H9 (cell line): ENCODE data around the gene HLA-DPB1. TPM values are rescaled to one million over a fixed set of nuclear protein-coding genes. Genes with fewer than 3 reads are reported as not detected.
"Not testable (repeated sequence)": the region's sequence is repeated elsewhere in the genome, so short reads cannot be mapped to it uniquely, and the experiment has no call there.

Experiments
- DNase-seq: peaks from one replicate; pipeline ENCODE4 v3.0.0-alpha.2; 2017
- H2AFZ ChIP-seq: one replicate; pipeline ENCODE4 v1.6.1; 2013; ENCODE audit warnings: mild to moderate bottlenecking, low read length, control low read depth, moderate library complexity
- H2AK5ac ChIP-seq: 2 replicates; pipeline ENCODE4 v1.6.1; 2013; ENCODE audit warnings: low read length, control low read depth, mixed read lengths; ENCODE audit not compliant: insufficient read length
- H2BK120ac ChIP-seq: one replicate; pipeline ENCODE4 v1.6.1; 2013; ENCODE audit warnings: low read depth, mild to moderate bottlenecking, low read length, control low read depth, inconsistent platforms; ENCODE audit not compliant: poor library complexity, severe bottlenecking
- H2BK12ac ChIP-seq: 2 replicates; pipeline ENCODE4 v1.6.1; 2013; ENCODE audit warnings: low read length, control low read depth, mixed read lengths, low read depth; ENCODE audit not compliant: insufficient read length
- H2BK15ac ChIP-seq: 2 replicates; pipeline ENCODE4 v1.6.1; 2013; ENCODE audit warnings: low read depth, low read length, control low read depth
- H2BK20ac ChIP-seq: one replicate; pipeline ENCODE4 v1.6.1; 2013; ENCODE audit warnings: low read depth, mild to moderate bottlenecking, low read length, control low read depth, inconsistent platforms; ENCODE audit not compliant: poor library complexity, severe bottlenecking
- H2BK5ac ChIP-seq: 2 replicates; pipeline ENCODE4 v1.6.1; 2013; ENCODE audit warnings: low read length, control low read depth, mixed read lengths; ENCODE audit not compliant: insufficient read length
- H3K14ac ChIP-seq: 2 replicates; pipeline ENCODE4 v1.6.1; 2013; ENCODE audit warnings: low read length, control low read depth; ENCODE audit not compliant: insufficient read depth
- H3K18ac ChIP-seq: 2 replicates; pipeline ENCODE4 v1.6.1; 2013; ENCODE audit warnings: low read depth, mild to moderate bottlenecking, mixed read lengths, low read length, control low read depth; ENCODE audit not compliant: insufficient read length
- H3K23ac ChIP-seq: 2 replicates; pipeline ENCODE4 v1.6.1; 2013; ENCODE audit warnings: low read length, control low read depth, mixed read lengths, low read depth; ENCODE audit not compliant: insufficient read length
- H3K23me2 ChIP-seq: 2 replicates; pipeline ENCODE4 v1.6.1; 2013; ENCODE audit warnings: low read depth, mild to moderate bottlenecking, mixed read lengths, low read length, control low read depth; ENCODE audit not compliant: insufficient read length, poor library complexity, severe bottlenecking
- H3K27ac ChIP-seq: 2 replicates; pipeline ENCODE4 v1.5.1; 2013; ENCODE audit warnings: low read length, control low read depth, mixed read lengths, low read depth; ENCODE audit not compliant: insufficient read length
- H3K27me3 ChIP-seq: 2 replicates; pipeline ENCODE4 v1.6.1; 2013; ENCODE audit warnings: low read length, control low read depth, inconsistent platforms; ENCODE audit not compliant: insufficient read depth
- H3K4ac ChIP-seq: 2 replicates; pipeline ENCODE4 v1.6.1; 2013; ENCODE audit warnings: low read depth, mild to moderate bottlenecking, control low read depth, inconsistent platforms, low read length, moderate library complexity
- H3K4me1 ChIP-seq: 2 replicates; pipeline ENCODE4 v1.6.1; 2013; ENCODE audit warnings: low read length, control low read depth, inconsistent platforms; ENCODE audit not compliant: insufficient read depth
- H3K4me2 ChIP-seq: 2 replicates; pipeline ENCODE4 v1.6.1; 2013; ENCODE audit warnings: low read length, control low read depth, mixed read lengths; ENCODE audit not compliant: insufficient read length, insufficient read depth
- H3K56ac ChIP-seq: 2 replicates; pipeline ENCODE4 v1.6.1; 2013; ENCODE audit warnings: low read depth, mild to moderate bottlenecking, mixed read lengths, low read length, control low read depth; ENCODE audit not compliant: insufficient read length
- H3K79me1 ChIP-seq: 2 replicates; pipeline ENCODE4 v1.6.1; 2013; ENCODE audit warnings: low read depth, mild to moderate bottlenecking, moderate library complexity, low read length, control low read depth, inconsistent platforms; ENCODE audit not compliant: insufficient read depth, poor library complexity, severe bottlenecking
- H3K79me2 ChIP-seq: 2 replicates; pipeline ENCODE4 v1.6.1; 2013; ENCODE audit warnings: low read length, control low read depth, inconsistent platforms; ENCODE audit not compliant: insufficient read depth
- H3K9ac ChIP-seq: 2 replicates; pipeline ENCODE4 v1.6.1; 2013; ENCODE audit warnings: low read length, control low read depth, mixed read lengths; ENCODE audit not compliant: insufficient read length; ENCODE audit errors: extremely low read depth
- H3K9me3 ChIP-seq: one replicate; pipeline ENCODE4 v1.6.1; 2013; ENCODE audit warnings: low read depth, low read length, inconsistent platforms; ENCODE audit not compliant: control insufficient read depth
- H3T11ph ChIP-seq: one replicate; pipeline ENCODE4 v1.6.1; 2013; ENCODE audit warnings: mild to moderate bottlenecking, low read length, control low read depth, inconsistent platforms
- H4K20me1 ChIP-seq: one replicate; pipeline ENCODE4 v1.6.1; 2013; ENCODE audit not compliant: control insufficient read depth, insufficient read length, insufficient read depth
- H4K5ac ChIP-seq: 2 replicates; pipeline ENCODE4 v1.6.1; 2013; ENCODE audit warnings: low read depth, mild to moderate bottlenecking, mixed read lengths, low read length, control low read depth; ENCODE audit not compliant: insufficient read length
- H4K8ac ChIP-seq: replicated peaks from 2 replicates; pipeline ENCODE4 v1.6.1; 2013; ENCODE audit warnings: low read length, control low read depth, mixed read lengths, low read depth; ENCODE audit not compliant: insufficient read length
- H4K91ac ChIP-seq: 2 replicates; pipeline ENCODE4 v1.6.1; 2013; ENCODE audit warnings: low read depth, mild to moderate bottlenecking, moderate library complexity, mixed read lengths, low read length, control low read depth; ENCODE audit not compliant: insufficient read length
- H3K27ac Mint-ChIP-seq, 3 experiments: 2 replicates in 2 of 3; 3 replicates in 1 of 3; pipeline ENCODE4 v1.8.0; 2020 to 2021; ENCODE audit warnings: mixed read lengths in 3 of 3, mild to moderate bottlenecking in 1 of 3, moderate library complexity in 1 of 3
- H3K27me3 Mint-ChIP-seq: 2 replicates; pipeline ENCODE4 v1.8.0; 2021; ENCODE audit warnings: low read depth, mild to moderate bottlenecking, moderate library complexity, mixed read lengths
- H3K36me3 Mint-ChIP-seq, 3 experiments: 2 replicates in 2 of 3; 3 replicates in 1 of 3; pipeline ENCODE4 v1.8.0; 2020 to 2021; ENCODE audit warnings: low read depth in 3 of 3, mixed read lengths in 3 of 3; ENCODE audit not compliant: insufficient read depth in 1 of 3
- H3K4me1 Mint-ChIP-seq, 2 experiments: 2 replicates each; pipeline ENCODE4 v1.8.0; 2020; ENCODE audit warnings: mixed read lengths in 2 of 2
- H3K4me3 Mint-ChIP-seq, 2 experiments: 2 replicates in 1 of 2; 3 replicates in 1 of 2; pipeline ENCODE4 v1.8.0; 2020 to 2021; ENCODE audit warnings: mild to moderate bottlenecking in 2 of 2, mixed read lengths in 2 of 2, moderate library complexity in 1 of 2
- H3K9me3 Mint-ChIP-seq, 2 experiments: 2 replicates in 1 of 2; 3 replicates in 1 of 2; pipeline ENCODE4 v1.8.0; 2020; ENCODE audit warnings: mild to moderate bottlenecking in 2 of 2, mixed read lengths in 2 of 2, moderate library complexity in 1 of 2
- CTCF ChIP-seq: fragments of 200-600 bp; sonication (generic); conservative IDR thresholded peaks from 3 replicates; pipeline ENCODE4 v1.8.0; 2021; ENCODE audit warnings: antibody characterized with exemption, mild to moderate bottlenecking
- WGBS: extraction: QIAGEN DNeasy Blood & Tissue Kit; methylation state at CpG from one replicate; pipeline ENCODE4 v1.1.7; 2013; ENCODE audit warnings: missing lambda C conversion rate, low lambda C conversion rate, mixed read lengths; ENCODE audit not compliant: insufficient read length; ENCODE audit errors: extremely low coverage; 5-methylcytosine and 5-hydroxymethylcytosine counted together
- total RNA-seq: library from RNA; stranded (reverse); gene quantifications from 2 replicates; pipeline ENCODE4 v1.2.1, GENCODE V29; 2021

The HLA-DPB1 gene
- total RNA-seq, 1 experiment from 2014 or later, result 23.6 TPM

- H3K23me2 ChIP-seq, result no peaks in the 10 kb centered on the region
- no peak overlapping the region for H3K23ac ChIP-seq
- no peak for TF ChIP-seq CTCF
- no peaks in the 10 kb centered on the region for H3K79me1 ChIP-seq
- H4K20me1 ChIP-seq, result no peaks in the 10 kb centered on the region
- H3K4ac ChIP-seq, result no peak overlapping the region
- no peak overlapping the region for H3K14ac ChIP-seq
- H3K79me2 ChIP-seq, result no peaks in the 10 kb centered on the region
- Mint-ChIP-seq H3K4me1 (no peaks in the 10 kb centered on the region), H3K9me3 (peaks cover 14 to 17% of the 10 kb centered on the region in 2 experiments), H3K4me3 (no peak overlapping the region), H3K27ac (peak overlapping the region in 1 of 3 experiments; percentile 59; a peak in 1 of 7 replicates), H3K36me3 (peaks cover 0 to 6% (median 3%) of the 10 kb centered on the region in 3 experiments; a peak in 2 of 7 replicates), H3K27me3 (peaks cover 9% of the 10 kb centered on the region)
- no peak overlapping the region for H2BK15ac ChIP-seq
- no peak overlapping the region for H3K18ac ChIP-seq
- H2AK5ac ChIP-seq, result no peak overlapping the region
- H3K4me1 ChIP-seq, result no peaks in the 10 kb centered on the region
- no peaks in the 10 kb centered on the region for H3K27me3 ChIP-seq
- no peak overlapping the region for H2AFZ ChIP-seq
- no peak for DNase-seq
- WGBS, result no CpG with 5 or more reads among the region's 2 CpGs
- H4K91ac ChIP-seq, result no peak overlapping the region
- no peak overlapping the region for H2BK12ac ChIP-seq
- H3K9ac ChIP-seq, result no peak overlapping the region
- no peaks in the 10 kb centered on the region for H3K9me3 ChIP-seq
- H3K4me2 ChIP-seq, result no peak overlapping the region
- no peak overlapping the region for H4K8ac ChIP-seq
- no peak overlapping the region for H4K5ac ChIP-seq
- H2BK5ac ChIP-seq, result no peak overlapping the region
- no peak overlapping the region for H3K27ac ChIP-seq
- no peak overlapping the region for H2BK20ac ChIP-seq
- no peak overlapping the region for H3K56ac ChIP-seq
- H3T11ph ChIP-seq, result no peak overlapping the region
- no peak overlapping the region for H2BK120ac ChIP-seq
Measured at GRCh38 chr6:33061987-33062386, 13.8 kb upstream of the HLA-DPB1 start.

- not testable (repeated sequence) for H3K23me2 ChIP-seq, H3K27ac ChIP-seq, H3K4me1 Mint-ChIP-seq, H3K27me3 Mint-ChIP-seq, H3K23ac ChIP-seq, H4K91ac ChIP-seq, H3T11ph ChIP-seq, H3K56ac ChIP-seq, H3K9ac ChIP-seq, H3K36me3 Mint-ChIP-seq, H3K4me3 Mint-ChIP-seq, H2BK20ac ChIP-seq, H4K5ac ChIP-seq, H3K27me3 ChIP-seq, H4K20me1 ChIP-seq, DNase-seq, H3K18ac ChIP-seq, H3K14ac ChIP-seq, H3K4me2 ChIP-seq, H2BK120ac ChIP-seq, H3K27ac Mint-ChIP-seq, H3K79me1 ChIP-seq, H2BK5ac ChIP-seq, H2AFZ ChIP-seq, H3K79me2 ChIP-seq, H3K4me1 ChIP-seq, H2BK12ac ChIP-seq, H3K4ac ChIP-seq, H2AK5ac ChIP-seq, H4K8ac ChIP-seq, H2BK15ac ChIP-seq, H3K9me3 ChIP-seq
- H3K9me3 Mint-ChIP-seq, result peaks cover 14 to 17% of the 10 kb centered on the region in 2 experiments
- WGBS, result no CpG with 5 or more reads among the region's 5 CpGs
Measured at GRCh38 chr6:33063435-33063834, 12.4 kb upstream of the HLA-DPB1 start.
